ENCODE measurements around the gene VIL1.

The VIL1 gene

GRCh38 chr2:218418717-218419458, at the start of gene VIL1:
TSS of gene VIL1 (plus strand) at chr2:218419123. CDS start at chr2:218423779, 4,656 bp downstream.
- DNase-seq: peak; percentile 47

GRCh38 chr2:218369330-218369729, 49.6 kb upstream of the VIL1 start:
- no peak for DNase-seq

DNA sequence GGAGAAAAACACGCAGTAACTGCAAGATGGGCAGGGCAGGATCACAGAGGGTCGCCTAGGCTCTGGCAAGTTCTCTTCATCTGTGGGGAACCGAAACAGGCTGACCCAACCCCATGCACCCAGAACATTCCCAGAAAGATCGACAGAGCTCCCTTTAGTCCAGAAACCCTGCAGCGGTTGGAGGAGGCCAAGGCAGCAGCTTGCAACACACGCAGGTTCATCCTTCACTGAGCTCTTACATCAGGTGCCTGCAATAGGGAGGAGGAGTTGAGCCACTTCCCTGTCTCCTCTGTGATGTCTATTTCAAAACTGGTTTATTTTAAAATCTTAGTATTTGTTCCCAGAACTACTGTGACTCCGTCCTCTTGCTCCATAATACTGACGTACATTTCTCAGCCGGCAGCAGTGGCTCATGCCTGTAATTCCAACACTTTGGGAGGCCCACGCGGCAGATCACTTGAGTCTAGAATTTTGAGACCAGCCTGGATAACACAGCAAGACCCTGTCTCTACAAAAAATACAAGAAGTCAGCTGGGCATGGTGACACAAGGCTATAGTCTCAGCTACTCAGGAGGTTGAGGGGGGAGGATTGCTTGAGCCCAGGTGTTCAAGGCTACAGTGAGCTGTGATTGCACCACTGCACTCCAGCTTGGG, 48.4 kb upstream of the VIL1 start:
- DNase-seq: no peak

DNA sequence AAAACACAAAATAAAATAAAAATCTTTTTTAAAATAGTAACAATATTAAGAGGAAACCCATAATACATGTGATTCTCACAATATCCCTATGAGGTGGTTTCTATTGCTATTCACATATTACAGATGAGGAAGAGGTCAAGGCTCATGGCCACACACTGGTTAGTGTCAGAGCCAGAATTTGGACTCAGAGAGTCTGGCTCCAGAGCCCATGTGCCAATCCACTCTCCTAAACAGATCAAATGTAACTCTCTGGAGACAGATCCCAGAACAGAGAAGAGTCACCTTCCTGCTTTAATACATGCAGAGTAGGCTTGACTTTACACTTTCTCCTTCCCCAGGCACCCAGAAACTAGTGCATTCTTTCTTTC, 47.0 kb upstream of the VIL1 start:
- DNase-seq: no peak

- DNase-seq: no peak
Measured at GRCh38 chr2:218374795-218375194, 44.1 kb upstream of the VIL1 start.

- no peak for DNase-seq
Measured at GRCh38 chr2:218375212-218375611, 43.7 kb upstream of the VIL1 start.

DNA sequence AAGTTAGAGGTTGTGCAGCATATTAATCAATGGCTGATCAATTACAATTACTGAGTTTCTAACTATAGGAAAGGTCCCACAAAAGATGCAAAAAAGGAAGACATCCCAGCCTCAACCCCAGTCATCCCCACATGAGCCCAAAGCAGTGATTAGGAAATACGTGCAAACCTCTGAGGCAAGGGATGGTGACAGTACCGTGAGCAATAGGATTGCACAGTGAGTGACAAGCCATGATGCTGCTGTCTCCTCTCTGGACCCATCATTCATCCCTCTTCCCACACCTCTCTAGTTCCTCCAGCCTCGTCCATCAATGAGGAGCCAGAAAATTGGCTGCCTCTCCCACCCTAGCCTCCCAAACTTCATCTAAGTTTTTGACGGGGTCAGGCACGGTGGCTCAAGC, 40.9 kb upstream of the VIL1 start:
- no peak for DNase-seq

- no peak for DNase-seq
Measured at GRCh38 chr2:218381916-218382366, 37.0 kb upstream of the VIL1 start, which contains the start of gene SLC11A1. TSS of gene SLC11A1 (plus strand) at chr2:218382273. CDS start at chr2:218382369, 96 bp downstream.

DNA sequence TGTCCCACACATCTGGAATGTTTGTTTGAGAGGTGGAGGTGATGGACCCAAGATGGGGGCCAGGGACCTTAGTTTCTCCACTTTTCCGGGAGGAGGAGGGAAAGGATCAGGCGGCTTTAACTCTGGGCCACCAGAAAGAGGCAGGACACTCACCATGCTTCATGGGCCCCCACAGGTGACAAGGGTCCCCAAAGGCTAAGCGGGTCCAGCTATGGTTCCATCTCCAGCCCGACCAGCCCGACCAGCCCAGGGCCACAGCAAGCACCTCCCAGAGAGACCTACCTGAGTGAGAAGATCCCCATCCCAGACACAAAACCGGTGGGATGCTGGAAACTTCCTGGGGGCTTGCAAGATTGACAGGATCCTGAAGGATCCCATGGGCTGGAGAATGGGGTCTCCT, 36.1 kb upstream of the VIL1 start:
- DNase-seq: no peak

DNA sequence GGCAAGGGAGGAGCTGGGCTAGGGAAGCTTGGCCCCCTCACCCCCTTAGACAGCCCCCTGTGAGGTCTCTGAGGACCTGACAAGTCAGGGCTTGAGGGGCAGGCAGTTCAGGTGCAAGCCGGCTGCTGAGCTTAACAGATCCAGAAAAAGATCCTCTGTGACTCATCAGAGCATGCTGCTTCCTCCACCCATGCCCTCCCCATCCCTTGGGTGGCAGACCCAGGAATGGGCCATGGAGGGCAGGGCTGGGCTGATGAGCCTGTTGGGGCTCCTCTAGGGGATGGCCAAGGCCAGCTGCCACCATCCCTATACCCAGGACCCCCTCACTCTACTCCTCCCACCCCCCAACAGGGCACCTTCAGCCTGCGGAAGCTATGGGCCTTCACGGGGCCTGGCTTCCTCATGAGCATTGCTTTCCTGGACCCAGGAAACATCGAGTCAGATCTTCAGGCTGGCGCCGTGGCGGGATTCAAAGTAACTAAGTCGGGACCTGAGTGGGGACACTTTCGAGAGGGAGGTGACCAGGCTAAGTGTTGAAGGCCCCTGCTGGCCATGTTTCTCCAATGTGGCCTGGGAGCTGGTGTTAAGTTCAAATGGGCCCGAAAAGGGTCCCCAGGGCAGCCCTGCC, 34.9 kb upstream of the VIL1 start:
- no peak for DNase-seq

DNA sequence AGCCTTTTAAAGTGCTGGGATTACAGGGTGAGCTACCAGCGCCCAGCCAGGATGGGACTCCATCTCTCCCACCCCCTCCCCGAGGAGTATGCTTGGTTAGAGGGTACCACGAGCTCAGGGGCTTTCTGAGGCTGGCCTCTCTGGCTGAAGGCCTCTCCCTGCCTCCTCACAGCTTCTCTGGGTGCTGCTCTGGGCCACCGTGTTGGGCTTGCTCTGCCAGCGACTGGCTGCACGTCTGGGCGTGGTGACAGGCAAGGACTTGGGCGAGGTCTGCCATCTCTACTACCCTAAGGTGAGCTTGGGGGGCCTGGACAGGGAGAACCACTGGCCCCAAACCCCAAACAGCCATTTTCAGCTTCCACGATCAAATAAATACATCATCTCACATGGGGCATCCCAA, 33.9 kb upstream of the VIL1 start:
- no peak for DNase-seq

DNA sequence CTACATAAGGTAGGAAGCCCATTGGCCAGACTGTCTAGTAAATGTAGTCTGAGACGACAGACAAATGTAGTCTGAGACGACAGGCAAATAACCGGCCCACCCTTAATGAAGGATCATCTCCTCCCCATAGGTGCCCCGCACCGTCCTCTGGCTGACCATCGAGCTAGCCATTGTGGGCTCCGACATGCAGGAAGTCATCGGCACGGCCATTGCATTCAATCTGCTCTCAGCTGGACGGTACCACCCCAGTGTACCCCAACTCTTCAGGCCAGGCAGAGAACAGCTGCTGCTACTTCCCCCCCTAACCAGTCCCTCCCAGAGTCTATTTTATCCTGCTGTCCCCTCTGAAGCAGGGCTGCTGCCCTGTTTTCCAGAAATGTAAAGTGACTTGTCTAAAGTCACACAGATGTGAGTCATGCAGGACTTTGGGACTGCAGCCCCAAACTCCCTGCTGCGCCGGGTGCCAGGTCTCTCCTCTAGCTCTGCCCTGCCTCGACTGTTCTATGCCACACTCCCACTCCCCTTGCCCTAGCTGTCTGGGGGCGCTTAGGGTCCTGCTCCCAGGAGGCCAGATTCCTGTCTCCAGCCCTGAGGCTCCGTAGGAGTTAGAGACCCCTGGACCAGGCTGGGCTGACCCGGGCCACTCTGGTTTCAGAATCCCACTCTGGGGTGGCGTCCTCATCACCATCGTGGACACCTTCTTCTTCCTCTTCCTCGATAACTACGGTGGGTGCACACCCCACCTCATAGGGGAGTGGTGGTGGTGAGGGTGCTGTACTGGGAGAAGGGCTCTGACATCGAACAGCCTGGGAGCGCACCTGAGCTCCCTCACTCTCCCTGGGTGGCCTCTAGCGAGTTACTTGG, 32.2 kb upstream of the VIL1 start:
- DNase-seq: no peak

GRCh38 chr2:218387369-218388194, 31.3 kb upstream of the VIL1 start:
- peak; percentile 33 for DNase-seq

DNA sequence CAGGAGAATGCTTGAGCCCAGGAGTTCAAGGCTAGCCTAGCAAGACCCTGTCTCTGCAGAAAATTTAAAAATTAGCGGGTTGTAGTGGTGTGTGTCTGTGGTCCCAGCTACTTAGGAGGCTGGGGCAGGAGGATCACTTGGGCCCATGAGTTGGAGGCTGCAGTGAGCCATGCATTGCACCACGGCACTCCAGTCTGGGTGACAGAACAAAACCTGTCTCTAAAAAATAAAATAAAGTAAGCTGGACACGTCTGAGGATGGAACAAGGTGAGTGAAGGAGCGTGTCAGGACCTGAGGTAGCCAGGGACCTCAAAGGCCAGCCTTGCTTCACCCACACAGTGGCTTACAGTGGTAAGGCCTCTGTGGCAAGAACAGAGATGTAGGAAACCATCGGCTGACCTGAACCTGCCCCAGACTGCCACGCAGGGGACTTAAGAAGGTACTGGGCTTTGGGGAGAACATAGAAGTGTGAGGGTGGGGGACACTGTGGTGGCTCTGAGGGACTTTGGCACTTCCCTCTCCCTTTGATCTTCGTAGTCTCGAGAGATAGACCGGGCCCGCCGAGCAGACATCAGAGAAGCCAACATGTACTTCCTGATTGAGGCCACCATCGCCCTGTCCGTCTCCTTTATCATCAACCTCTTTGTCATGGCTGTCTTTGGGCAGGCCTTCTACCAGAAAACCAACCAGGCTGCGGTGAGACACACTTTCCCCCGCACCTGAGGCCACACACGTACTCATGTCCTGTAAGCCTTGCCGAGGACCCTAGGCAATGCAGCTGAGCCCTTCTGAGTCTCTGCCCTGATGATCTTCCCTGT, 29.4 kb upstream of the VIL1 start:
- no peak for DNase-seq

DNA sequence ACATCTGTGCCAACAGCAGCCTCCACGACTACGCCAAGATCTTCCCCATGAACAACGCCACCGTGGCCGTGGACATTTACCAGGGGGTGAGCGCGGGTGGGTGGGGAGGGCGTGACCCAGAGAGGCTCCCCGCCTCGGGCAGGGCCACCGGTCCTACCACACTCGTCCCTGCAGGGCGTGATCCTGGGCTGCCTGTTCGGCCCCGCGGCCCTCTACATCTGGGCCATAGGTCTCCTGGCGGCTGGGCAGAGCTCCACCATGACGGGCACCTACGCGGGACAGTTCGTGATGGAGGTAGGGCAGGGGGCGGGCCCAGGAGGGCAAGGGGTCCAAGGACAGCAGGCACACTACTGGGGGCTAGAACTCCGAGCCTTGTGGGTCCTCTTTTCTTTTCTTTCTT, 27.7 kb upstream of the VIL1 start:
- DNase-seq: no peak

DNA sequence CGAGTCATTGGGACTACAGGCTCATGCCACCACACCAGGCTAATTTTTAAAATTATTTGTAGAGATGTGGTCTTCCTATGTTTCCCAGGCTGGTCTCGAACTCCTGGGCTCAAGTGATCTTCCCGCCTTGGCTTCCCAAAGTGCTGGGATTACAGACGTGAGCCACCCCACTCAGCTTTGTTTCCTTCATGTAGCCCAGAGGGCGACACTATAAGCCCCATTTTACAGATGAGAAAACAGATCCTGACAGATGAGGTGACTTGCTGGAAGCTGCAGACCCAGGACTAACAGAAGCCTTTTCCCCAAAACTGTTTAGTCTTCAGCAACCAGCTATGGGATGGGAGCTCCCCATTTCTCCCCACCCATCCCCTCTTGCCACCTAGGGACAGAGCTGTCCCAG, 26.5 kb upstream of the VIL1 start:
- DNase-seq: no peak

- no peak for DNase-seq
Measured at GRCh38 chr2:218392891-218393462, 25.9 kb upstream of the VIL1 start.

DNA sequence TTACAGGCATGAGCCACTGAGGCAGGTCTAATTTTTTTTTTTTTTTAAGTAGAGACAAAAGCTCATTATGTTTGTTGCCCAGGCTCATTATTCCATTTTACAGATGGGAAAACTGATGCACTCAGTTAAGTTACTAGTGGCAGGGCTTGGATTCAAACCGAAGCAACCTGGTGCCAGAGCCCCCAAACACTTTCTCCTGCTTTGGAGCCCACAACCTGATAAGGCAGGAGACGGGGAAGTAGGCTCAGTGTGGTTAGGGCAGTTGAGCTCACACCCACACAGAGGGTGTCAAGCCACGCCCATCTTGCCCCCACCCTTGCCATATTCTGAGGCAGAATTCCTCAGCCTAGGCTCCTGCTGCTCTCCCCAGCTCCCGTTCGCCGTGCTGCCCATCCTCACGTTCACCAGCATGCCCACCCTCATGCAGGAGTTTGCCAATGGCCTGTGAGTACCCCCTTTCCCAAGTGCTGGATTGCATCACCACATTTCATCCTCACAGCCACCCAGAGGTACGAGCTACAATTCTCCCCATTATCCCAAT, 25.1 kb upstream of the VIL1 start:
- DNase-seq: no peak

GRCh38 chr2:218394298-218395089, 24.4 kb upstream of the VIL1 start:
- DNase-seq: no peak

DNA sequence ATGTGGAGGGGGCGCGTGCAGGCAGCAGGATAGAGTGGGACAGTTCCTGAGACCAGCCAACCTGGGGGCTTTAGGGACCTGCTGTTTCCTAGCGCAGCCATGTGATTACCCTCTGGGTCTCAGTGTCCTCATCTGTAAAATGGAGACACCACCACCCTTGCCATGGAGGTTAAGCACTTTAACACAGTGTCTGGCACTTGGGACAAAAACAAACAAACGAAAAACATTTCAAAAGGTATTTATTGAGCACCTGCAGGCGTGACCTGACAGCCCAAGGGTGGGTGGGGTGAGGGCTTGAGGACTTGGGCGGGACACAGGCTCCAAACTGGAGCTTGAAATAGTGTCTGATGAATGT, 23.9 kb upstream of the VIL1 start:
- no peak for DNase-seq

Data from NCI-H187 treated with DMSO at 0.1 percent for 48 hours (cell line).